ENCODE measurements around the gene IFNLR1. TPM values are rescaled to one million over a fixed set of nuclear protein-coding genes. Genes with fewer than 3 reads are reported as not detected.

IFNLR1 gene
- polyA plus RNA-seq (2.8 to 3.9 TPM (median 3.4 TPM) in 3 replicates), polyA minus RNA-seq (4.8 to 5.5 TPM (median 5.3 TPM) in 3 replicates)
- polyA plus RNA-seq (2011; ENCODE audit: low read depth) = 1.1 TPM
- 2.0 and 2.5 TPM in 2 replicates for polyA plus RNA-seq (2011; cell fraction: cytosol; rRNA removed)
- 4.8 and 5.6 TPM in 2 replicates for polyA plus RNA-seq (2011; cell fraction: nucleus; rRNA removed)
- polyA plus RNA-seq (2012; ENCODE audit: low replicate concordance) = 2.3 and 2.9 TPM in 2 replicates
- polyA minus RNA-seq (2011; cell fraction: cytosol; rRNA and poly(A)+ RNA removed) = 4.2 TPM
- 3.6 and 4.3 TPM in 2 replicates for polyA minus RNA-seq (2011; cell fraction: nucleus; rRNA and poly(A)+ RNA removed)

DNA sequence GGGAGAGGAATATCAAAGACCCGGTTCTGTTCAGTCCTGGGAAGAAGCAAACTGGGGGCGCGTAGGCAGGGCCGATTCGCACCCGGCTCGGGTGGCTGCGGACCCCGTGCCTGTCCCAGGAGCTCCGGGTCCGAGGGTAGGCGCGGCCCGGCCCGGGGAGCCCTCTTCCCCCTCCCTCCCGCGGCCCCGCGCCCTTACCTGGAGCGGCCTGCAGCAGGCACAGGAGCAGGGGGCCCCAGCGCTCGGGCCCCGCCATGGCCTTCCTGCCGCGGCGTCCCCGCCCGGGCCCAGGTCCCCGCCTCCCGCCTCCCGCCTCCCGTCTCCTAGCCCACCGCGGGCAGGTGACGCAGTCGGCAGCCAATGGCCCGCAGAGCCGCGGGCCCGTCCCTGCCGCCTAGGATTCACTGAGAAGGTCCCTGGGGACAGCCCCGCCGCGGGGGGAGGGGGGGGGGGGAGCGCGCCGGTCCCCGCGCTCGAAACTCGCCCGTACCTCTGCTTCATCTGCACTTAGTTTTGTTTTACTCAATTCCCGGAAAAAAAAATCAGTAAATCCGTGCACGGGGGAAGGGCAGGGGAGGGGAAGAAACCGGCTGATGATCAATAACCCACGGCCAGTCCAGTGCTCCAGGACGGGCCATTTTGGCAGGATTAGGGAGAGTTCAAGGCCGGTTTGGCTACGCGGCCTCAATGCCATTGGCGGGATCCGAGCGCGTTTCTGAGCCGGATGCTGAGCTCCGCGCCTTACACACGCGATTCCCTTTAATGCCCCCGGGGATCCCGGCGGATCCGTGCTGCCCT, at the start of gene IFNLR1:
Gene IFNLR1 (minus strand): TSS at position 297 of the 798 bp plus-strand sequence. CDS start 41 bp downstream, at position 256.
- Histone ChIP-seq H3K79me2 (ENCODE audit: control insufficient read depth, insufficient read depth, low read length) (no peaks in the 10 kb centered on the region), H3K9ac (ENCODE audit: control insufficient read depth, extremely low read depth, insufficient read depth, low read length) (peak within 1 kb of the TSS; percentile 80), H3K27me3 (ENCODE audit: control insufficient read depth, extremely low read depth, insufficient read depth, low read length) (no peaks in the 10 kb centered on the region), H3K4me3 (ENCODE audit: control insufficient read depth in 2 of 3, extremely low read depth in 1 of 3, insufficient read depth in 2 of 3, low read depth in 1 of 3, low read length in 3 of 3) (peak within 1 kb of the TSS; percentile 51 to 82 (median 76)), H3K9me3 (ENCODE audit: control insufficient read depth, low read depth, low read length) (no peaks in the 10 kb centered on the region), H2AFZ (ENCODE audit: control insufficient read depth, low read length) (peak within 1 kb of the TSS; percentile 93), H3K4me1 (ENCODE audit: control insufficient read depth, extremely low read depth, insufficient read depth, low read length) (peaks cover 40% of the 10 kb centered on the region), H3K4me2 (ENCODE audit: control insufficient read depth, extremely low read depth, insufficient read depth, low read depth, low read length) (peak within 1 kb of the TSS; percentile 99), H4K20me1 (ENCODE audit: control insufficient read depth, extremely low read depth, insufficient read depth, low read length) (no peaks in the 10 kb centered on the region), H3K9me1 (ENCODE audit: control insufficient read depth, extremely low read depth, insufficient read depth, low read length) (no peaks in the 10 kb centered on the region), H3K27ac (ENCODE audit: control insufficient read depth, insufficient read depth, low read length) (peak within 1 kb of the TSS; percentile 76), H3K36me3 (ENCODE audit: control insufficient read depth in 2 of 2, extremely low read depth in 1 of 2, insufficient read depth in 2 of 2, low read length in 2 of 2) (no peaks in the 10 kb centered on the region)
- dilution Hi-C loops (cut with MboI; ENCODE audit: extremely low pct_ligation_motif_present, low sequenced_read_pairs) = no loop called here
- no peak for DNase-seq (ENCODE audit: low read depth, low spot score)
- no peak for FAIRE-seq
- TF ChIP-seq, protein P1, sequence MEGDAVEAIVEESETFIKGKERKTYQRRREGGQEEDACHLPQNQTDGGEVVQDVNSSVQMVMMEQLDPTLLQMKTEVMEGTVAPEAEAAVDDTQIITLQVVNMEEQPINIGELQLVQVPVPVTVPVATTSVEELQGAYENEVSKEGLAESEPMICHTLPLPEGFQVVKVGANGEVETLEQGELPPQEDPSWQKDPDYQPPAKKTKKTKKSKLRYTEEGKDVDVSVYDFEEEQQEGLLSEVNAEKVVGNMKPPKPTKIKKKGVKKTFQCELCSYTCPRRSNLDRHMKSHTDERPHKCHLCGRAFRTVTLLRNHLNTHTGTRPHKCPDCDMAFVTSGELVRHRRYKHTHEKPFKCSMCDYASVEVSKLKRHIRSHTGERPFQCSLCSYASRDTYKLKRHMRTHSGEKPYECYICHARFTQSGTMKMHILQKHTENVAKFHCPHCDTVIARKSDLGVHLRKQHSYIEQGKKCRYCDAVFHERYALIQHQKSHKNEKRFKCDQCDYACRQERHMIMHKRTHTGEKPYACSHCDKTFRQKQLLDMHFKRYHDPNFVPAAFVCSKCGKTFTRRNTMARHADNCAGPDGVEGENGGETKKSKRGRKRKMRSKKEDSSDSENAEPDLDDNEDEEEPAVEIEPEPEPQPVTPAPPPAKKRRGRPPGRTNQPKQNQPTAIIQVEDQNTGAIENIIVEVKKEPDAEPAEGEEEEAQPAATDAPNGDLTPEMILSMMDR (optimal IDR thresholded peaks at IDR 0.05 in 1 of 3, IDR thresholded peaks at IDR 0.05 in 1 of 3, conservative IDR thresholded peaks at IDR 0.05 in 1 of 3; ENCODE audit: extremely low read depth in 1 of 3, insufficient read depth in 2 of 3, low read length in 3 of 3) = no peak
- TF ChIP-seq EZH2 (IDR thresholded peaks at IDR 0.05; ENCODE audit: low read length) = no peak

GRCh38 chr1:24235921-24236788, 49.1 kb upstream of the IFNLR1 start:
- Histone ChIP-seq H3K4me2 (ENCODE audit: control insufficient read depth, extremely low read depth, insufficient read depth, low read depth, low read length) (peak overlapping the region; percentile 64), H3K9ac (ENCODE audit: control insufficient read depth, extremely low read depth, insufficient read depth, low read length) (peak overlapping the region; percentile 74), H3K27me3 (ENCODE audit: control insufficient read depth, extremely low read depth, insufficient read depth, low read length) (no peaks in the 10 kb centered on the region), H3K36me3 (ENCODE audit: control insufficient read depth in 2 of 2, extremely low read depth in 1 of 2, insufficient read depth in 2 of 2, low read length in 2 of 2) (no peaks in the 10 kb centered on the region), H3K4me1 (ENCODE audit: control insufficient read depth, extremely low read depth, insufficient read depth, low read length) (peaks cover 17% of the 10 kb centered on the region), H2AFZ (ENCODE audit: control insufficient read depth, low read length) (peak overlapping the region; percentile 58), H3K4me3 (ENCODE audit: control insufficient read depth in 2 of 3, extremely low read depth in 1 of 3, insufficient read depth in 2 of 3, low read depth in 1 of 3, low read length in 3 of 3) (no peak overlapping the region), H3K79me2 (ENCODE audit: control insufficient read depth, insufficient read depth, low read length) (no peaks in the 10 kb centered on the region), H3K9me1 (ENCODE audit: control insufficient read depth, extremely low read depth, insufficient read depth, low read length) (no peaks in the 10 kb centered on the region), H3K9me3 (ENCODE audit: control insufficient read depth, low read depth, low read length) (no peaks in the 10 kb centered on the region), H3K27ac (ENCODE audit: control insufficient read depth, insufficient read depth, low read length) (peak overlapping the region; percentile 83), H4K20me1 (ENCODE audit: control insufficient read depth, extremely low read depth, insufficient read depth, low read length) (no peaks in the 10 kb centered on the region)
- FAIRE-seq (peak; percentile 68), DNase-seq (ENCODE audit: low read depth, low spot score) (peak; percentile 35)
- TF ChIP-seq, protein P1 (optimal IDR thresholded peaks at IDR 0.05 in 1 of 3, IDR thresholded peaks at IDR 0.05 in 1 of 3, conservative IDR thresholded peaks at IDR 0.05 in 1 of 3; ENCODE audit: extremely low read depth in 1 of 3, insufficient read depth in 2 of 3, low read length in 3 of 3) = no peak
- TF ChIP-seq EZH2 (IDR thresholded peaks at IDR 0.05; ENCODE audit: low read length) = no peak
- dilution Hi-C loops (cut with MboI; ENCODE audit: extremely low pct_ligation_motif_present, low sequenced_read_pairs) = no loop called here
